Myocyte (in vitro differentiated cells): ENCODE measurements around the gene ZNF367. TPM values are rescaled to one million over a fixed set of nuclear protein-coding genes. Genes with fewer than 3 reads are reported as not detected.

Experiments
- DNase-seq: peaks from one replicate; pipeline ENCODE4 v3.0.0-alpha.2; 2012; ENCODE audit warnings: low read depth
- polyA plus RNA-seq: library from polyadenylated mRNA; unstranded; fragments of >200 nt; gene quantifications from one replicate; pipeline ENCODE4 v1.2.1, GENCODE V29; 2012; ENCODE audit warnings: missing spikeins
- total RNA-seq: library from RNA; depleted of rRNA; stranded (reverse); fragments of >200 nt; gene quantifications from 2 replicates; pipeline ENCODE4 v1.2.3, GENCODE V29; 2014

Gene ZNF367
- 1.8 and 2.2 TPM in 2 replicates for total RNA-seq
- polyA plus RNA-seq: 0.39 TPM

GRCh38 chr9:96418083-96418919, at the start of gene ZNF367:
TSS of gene ZNF367 (minus strand) at chr9:96418370. CDS start at chr9:96418032, 338 bp downstream.
- peak; percentile 99 for DNase-seq

- no peak for DNase-seq
These were observed 49.6 kb upstream of the ZNF367 start for GRCh38 chr9:96467784-96468183.

- peak; percentile 42 for DNase-seq
These were observed 46.3 kb upstream of the ZNF367 start for GRCh38 chr9:96464426-96464825.

GRCh38 chr9:96462541-96462940, 44.4 kb upstream of the ZNF367 start:
- no peak for DNase-seq

- DNase-seq: no peak
These were observed 43.2 kb upstream of the ZNF367 start for GRCh38 chr9:96461336-96461735.

GRCh38 chr9:96460882-96461281, 42.7 kb upstream of the ZNF367 start:
- DNase-seq: no peak

- no peak for DNase-seq
These were observed 42.3 kb upstream of the ZNF367 start for GRCh38 chr9:96460470-96460869.

GRCh38 chr9:96459268-96460007, 41.3 kb upstream of the ZNF367 start:
- no peak for DNase-seq

- DNase-seq: no peak
These were observed 40.1 kb upstream of the ZNF367 start for GRCh38 chr9:96458226-96458625.

- DNase-seq: no peak
These were observed 39.1 kb upstream of the ZNF367 start for GRCh38 chr9:96457266-96457665.

GRCh38 chr9:96453625-96454024, 35.5 kb upstream of the ZNF367 start:
- peak; percentile 47 for DNase-seq

GRCh38 chr9:96450613-96451528, 32.7 kb upstream of the ZNF367 start:
- DNase-seq: peak; percentile 15

- peak; percentile 96 for DNase-seq
These were observed 31.9 kb upstream of the ZNF367 start, which contains the start of gene HABP4 for GRCh38 chr9:96449845-96450612. TSS of gene HABP4 (plus strand) at chr9:96450169. CDS start at chr9:96450280, 111 bp downstream.

GRCh38 chr9:96449523-96449844, 31.3 kb upstream of the ZNF367 start:
- DNase-seq: no peak

GRCh38 chr9:96448546-96449170, 30.5 kb upstream of the ZNF367 start:
- DNase-seq: no peak

- peak; percentile 68 for DNase-seq
These were observed 29.2 kb upstream of the ZNF367 start for GRCh38 chr9:96447406-96447805.

GRCh38 chr9:96442491-96442890, 24.3 kb upstream of the ZNF367 start:
- no peak for DNase-seq

- peak; percentile 40 for DNase-seq
These were observed 23.8 kb upstream of the ZNF367 start for GRCh38 chr9:96441798-96442445.

- no peak for DNase-seq
These were observed 22.6 kb upstream of the ZNF367 start for GRCh38 chr9:96440671-96441199.
